RWPE2 (cell line): ENCODE results near the gene COA8.
A peak's percentile ranks its signal among the peaks of the same experiment; 100 is the strongest.

Experiments used
- ATAC-seq: fragments of 200-7000 bp; cut with Tn5 transposase; 3 replicates; pipeline ENCODE4 v1.9.1; 2021; ENCODE audit warnings: low read depth
- DNase-seq: peaks from one replicate; pipeline ENCODE4 v3.0.0-alpha.2; 2020; ENCODE audit warnings: low spot score
- H3K27ac ChIP-seq: fragments of 450-650 bp; 2 replicates; pipeline ENCODE4 v1.5.1; 2017; ENCODE audit warnings: mild to moderate bottlenecking; ENCODE audit not compliant: poor library complexity, severe bottlenecking
- H3K27me3 ChIP-seq: fragments of 250-450 bp; sonication (Bioruptor Pico); 2 replicates; pipeline ENCODE4 v1.5.1; 2021; ENCODE audit warnings: mild to moderate bottlenecking, moderate library complexity; ENCODE audit not compliant: insufficient read depth, poor library complexity, severe bottlenecking
- H3K36me3 ChIP-seq: fragments of 250-450 bp; sonication (Bioruptor Pico); 2 replicates; pipeline ENCODE4 v1.5.1; 2020; ENCODE audit warnings: low read depth, mild to moderate bottlenecking, moderate library complexity
- H3K4me1 ChIP-seq: fragments of 250-450 bp; sonication (Bioruptor Pico); 2 replicates; pipeline ENCODE4 v1.5.1; 2021; ENCODE audit warnings: mild to moderate bottlenecking, moderate library complexity; ENCODE audit not compliant: insufficient read depth, poor library complexity, severe bottlenecking
- H3K4me3 ChIP-seq: fragments of 250-450 bp; sonication (Bioruptor Pico); 2 replicates; pipeline ENCODE4 v1.5.1; 2021; ENCODE audit warnings: mild to moderate bottlenecking, moderate library complexity; ENCODE audit not compliant: severe bottlenecking
- H3K9me3 ChIP-seq: fragments of 250-450 bp; sonication (Bioruptor Pico); 2 replicates; pipeline ENCODE4 v1.5.1; 2021; ENCODE audit warnings: mild to moderate bottlenecking, moderate library complexity; ENCODE audit not compliant: severe bottlenecking
- TF ChIP-seq, protein P1 (sequence below): fragments of 450-650 bp; IDR thresholded peaks from one replicate; pipeline ENCODE4 v1.5.1; 2017; ENCODE audit warnings: mild to moderate bottlenecking, moderate library complexity; ENCODE audit not compliant: poor library complexity, severe bottlenecking

The COA8 gene

DNA sequence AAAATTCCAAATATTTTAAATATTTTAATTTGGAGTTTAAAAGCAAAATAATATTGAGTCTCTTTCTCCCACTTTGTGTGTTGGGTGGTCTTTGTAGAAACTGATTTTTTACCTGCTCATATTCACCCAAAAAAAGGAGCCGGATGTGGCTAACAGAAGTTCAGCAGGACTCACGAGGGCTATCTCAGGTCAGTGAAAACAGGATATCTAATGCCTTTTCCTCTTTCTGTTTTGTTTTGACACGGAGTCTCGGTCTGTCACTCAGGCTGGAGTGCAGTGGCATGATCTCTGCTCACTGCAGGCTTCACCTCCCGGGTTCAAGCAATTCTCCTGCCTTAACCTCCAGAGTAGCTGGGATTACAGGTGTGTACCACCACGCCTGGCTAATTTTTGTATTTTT is 30.8 kb downstream of the COA8 start:
- Histone ChIP-seq H3K9me3 (no peaks in the 10 kb centered on the region), H3K4me3 (no peak overlapping the region), H3K36me3 (peaks cover 15% of the 10 kb centered on the region; the same call in 1 of the 2 replicates), H3K27ac (peak overlapping the region; percentile 51), H3K4me1 (peaks cover 30% of the 10 kb centered on the region), H3K27me3 (no peaks in the 10 kb centered on the region)
- ATAC-seq (no peak), DNase-seq (no peak)
- TF ChIP-seq, protein P1, sequence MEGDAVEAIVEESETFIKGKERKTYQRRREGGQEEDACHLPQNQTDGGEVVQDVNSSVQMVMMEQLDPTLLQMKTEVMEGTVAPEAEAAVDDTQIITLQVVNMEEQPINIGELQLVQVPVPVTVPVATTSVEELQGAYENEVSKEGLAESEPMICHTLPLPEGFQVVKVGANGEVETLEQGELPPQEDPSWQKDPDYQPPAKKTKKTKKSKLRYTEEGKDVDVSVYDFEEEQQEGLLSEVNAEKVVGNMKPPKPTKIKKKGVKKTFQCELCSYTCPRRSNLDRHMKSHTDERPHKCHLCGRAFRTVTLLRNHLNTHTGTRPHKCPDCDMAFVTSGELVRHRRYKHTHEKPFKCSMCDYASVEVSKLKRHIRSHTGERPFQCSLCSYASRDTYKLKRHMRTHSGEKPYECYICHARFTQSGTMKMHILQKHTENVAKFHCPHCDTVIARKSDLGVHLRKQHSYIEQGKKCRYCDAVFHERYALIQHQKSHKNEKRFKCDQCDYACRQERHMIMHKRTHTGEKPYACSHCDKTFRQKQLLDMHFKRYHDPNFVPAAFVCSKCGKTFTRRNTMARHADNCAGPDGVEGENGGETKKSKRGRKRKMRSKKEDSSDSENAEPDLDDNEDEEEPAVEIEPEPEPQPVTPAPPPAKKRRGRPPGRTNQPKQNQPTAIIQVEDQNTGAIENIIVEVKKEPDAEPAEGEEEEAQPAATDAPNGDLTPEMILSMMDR: no peak

DNA sequence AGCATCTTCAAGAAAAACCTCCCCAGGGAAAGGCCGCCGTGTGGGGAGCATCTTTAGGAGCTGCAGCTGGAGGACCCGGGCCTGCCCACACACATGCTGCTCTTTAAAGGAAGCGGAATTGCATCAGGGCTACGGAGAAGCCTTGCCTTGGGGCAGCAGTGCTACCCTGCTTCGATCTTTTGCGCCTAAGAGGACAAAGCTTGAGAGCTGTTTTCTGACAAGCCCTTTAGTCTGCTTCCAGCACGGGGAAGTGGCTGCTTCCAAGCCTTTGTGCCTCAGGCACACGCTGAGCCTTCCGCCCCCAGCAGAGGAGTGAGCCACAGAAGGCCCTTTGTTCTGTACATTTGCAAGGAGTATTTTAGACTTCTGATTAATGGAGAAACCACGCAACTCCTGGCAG is 31.5 kb downstream of the COA8 start:
- Histone ChIP-seq H3K27me3 (no peaks in the 10 kb centered on the region), H3K4me1 (peaks cover 30% of the 10 kb centered on the region), H3K4me3 (no peak overlapping the region), H3K27ac (peak overlapping the region; percentile 51), H3K9me3 (no peaks in the 10 kb centered on the region), H3K36me3 (peaks cover 10% of the 10 kb centered on the region; the same call in 1 of the 2 replicates)
- TF ChIP-seq, protein P1: no peak
- ATAC-seq (peak; percentile 88), DNase-seq (peak; percentile 88)

DNA sequence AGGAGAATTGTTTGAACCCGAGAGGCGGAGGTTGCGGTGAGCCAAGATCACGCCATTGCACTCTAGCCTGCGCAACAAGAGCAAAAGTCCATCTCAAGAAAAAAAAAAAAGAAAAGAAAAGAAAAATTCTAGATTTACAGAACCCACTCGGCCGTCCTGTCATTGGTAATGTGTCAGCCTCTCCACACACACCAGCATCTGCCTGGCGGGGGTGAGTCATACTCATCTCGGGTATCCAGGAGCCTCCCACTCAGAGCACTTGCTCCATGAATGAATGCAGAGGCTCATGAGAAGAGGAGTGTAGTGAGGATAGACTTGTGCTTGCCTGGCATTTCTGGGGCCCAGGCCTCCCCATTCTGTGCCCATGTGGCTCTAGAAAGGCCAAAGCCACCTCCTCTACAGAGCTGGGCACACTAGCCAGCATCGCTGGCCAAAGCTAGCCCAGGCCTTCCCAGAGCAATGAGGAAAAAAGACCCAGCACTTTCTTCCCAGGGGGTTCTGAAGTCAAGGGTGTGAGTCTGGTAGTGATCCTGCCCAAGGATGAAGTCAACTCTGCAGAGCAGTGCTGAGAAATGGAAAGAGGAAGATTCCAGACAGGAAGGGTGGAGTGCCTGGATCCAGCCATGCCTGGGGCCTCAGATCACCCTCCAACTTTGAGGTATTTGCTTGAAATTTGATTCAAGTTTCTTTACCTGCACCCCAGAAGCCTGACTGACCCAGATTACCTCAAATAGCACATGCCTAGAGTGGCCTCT is 35.0 kb downstream of the COA8 start:
- no peaks in the 10 kb centered on the region for H3K9me3 ChIP-seq
- H3K4me3 ChIP-seq: no peak overlapping the region
- ATAC-seq (peak; percentile 89), DNase-seq (peak; percentile 88)
- H3K4me1 ChIP-seq: peaks cover 30% of the 10 kb centered on the region
- no peaks in the 10 kb centered on the region; the same call in 1 of the 2 replicates for H3K36me3 ChIP-seq
- H3K27me3 ChIP-seq: no peaks in the 10 kb centered on the region
- TF ChIP-seq, protein P1: no peak
- H3K27ac ChIP-seq: no peak overlapping the region

DNA sequence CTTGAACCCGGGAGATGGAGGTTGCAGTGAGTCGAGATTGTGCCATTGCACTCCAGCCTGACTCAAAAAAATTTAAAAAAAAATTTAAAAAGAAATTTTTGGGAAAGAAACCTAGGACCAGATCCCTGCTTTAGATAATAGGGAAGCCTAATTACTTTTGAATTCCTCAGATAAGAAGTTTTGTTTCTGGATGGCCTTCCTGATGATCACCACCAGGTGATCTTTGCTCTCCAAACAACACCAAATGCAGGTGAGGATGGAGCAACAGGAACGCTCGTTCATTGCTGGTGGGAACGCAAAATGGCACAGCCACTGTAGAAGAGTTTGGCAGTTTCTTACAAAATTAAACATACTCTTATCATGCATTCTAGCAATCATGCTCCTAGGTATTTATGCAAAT is 37.7 kb downstream of the COA8 start:
- H3K9me3 ChIP-seq: no peaks in the 10 kb centered on the region
- ATAC-seq: no peak

DNA sequence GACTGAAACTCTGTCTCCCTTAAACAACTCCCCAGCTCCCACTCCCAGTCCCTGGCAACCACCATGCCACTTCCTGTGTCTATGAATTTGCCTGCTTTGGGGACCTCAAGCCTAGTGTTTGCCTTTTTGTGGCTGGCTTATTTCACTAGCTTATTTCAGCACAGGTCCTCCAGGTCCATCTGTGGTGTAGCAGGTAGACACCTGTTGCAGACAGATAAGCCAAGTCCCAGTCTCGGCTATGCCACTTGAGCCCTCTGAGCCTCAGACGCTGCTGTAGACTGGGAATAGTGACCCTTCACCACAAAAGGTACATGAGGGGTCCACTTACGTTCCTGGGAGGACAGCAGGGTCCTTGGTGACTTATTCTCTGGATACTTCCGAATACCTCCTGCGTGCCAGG is 41.9 kb downstream of the COA8 start:
- Histone ChIP-seq H3K27ac (no peak overlapping the region), H3K36me3 (no peaks in the 10 kb centered on the region), H3K4me3 (no peak overlapping the region), H3K4me1 (no peaks in the 10 kb centered on the region), H3K27me3 (no peaks in the 10 kb centered on the region), H3K9me3 (no peaks in the 10 kb centered on the region)
- TF ChIP-seq, protein P1: no peak
- DNase-seq (no peak), ATAC-seq (no peak)

More for the DNA sequence above, 37.7 kb downstream of the COA8 start:
- DNase-seq: no peak
- Histone ChIP-seq H3K4me1 (peaks cover 8% of the 10 kb centered on the region), H3K27me3 (no peaks in the 10 kb centered on the region), H3K4me3 (no peak overlapping the region), H3K27ac (no peak overlapping the region), H3K36me3 (no peaks in the 10 kb centered on the region)
- TF ChIP-seq, protein P1: no peak
